NOMO-1 treated with DMSO at 0.1 percent for 48 hours (cell line): ENCODE measurements around the gene NUDT16.

Source experiments
- DNase-seq: peaks from one replicate; lab custom pipeline; 2025; ENCODE audit not compliant: unreplicated experiment; lab: John Stamatoyannopoulos, UW

NUDT16 gene

GRCh38 chr3:131381445-131382291 is at the start of gene NUDT16:
TSS of gene NUDT16 (plus strand) at chr3:131381774. CDS start at chr3:131381805, 31 bp downstream.
- peak; percentile 100 for DNase-seq

GRCh38 chr3:131338948-131339640 is 42.5 kb upstream of the NUDT16 start:
- DNase-seq = no peak

- no peak for DNase-seq
Observed at GRCh38 chr3:131341761-131342160, 39.8 kb upstream of the NUDT16 start.

GRCh38 chr3:131348911-131349310 is 32.7 kb upstream of the NUDT16 start:
- no peak for DNase-seq

- no peak for DNase-seq
Observed at GRCh38 chr3:131349454-131349853, 32.1 kb upstream of the NUDT16 start.

- DNase-seq = no peak
Observed at GRCh38 chr3:131349946-131350347, 31.6 kb upstream of the NUDT16 start.

GRCh38 chr3:131350506-131350905 is 31.1 kb upstream of the NUDT16 start:
- no peak for DNase-seq

- no peak for DNase-seq
Observed at GRCh38 chr3:131353016-131353877, 28.3 kb upstream of the NUDT16 start.

- DNase-seq = no peak
Observed at GRCh38 chr3:131353986-131354385, 27.6 kb upstream of the NUDT16 start.

GRCh38 chr3:131356006-131356595 is 25.5 kb upstream of the NUDT16 start:
- DNase-seq = no peak

GRCh38 chr3:131357275-131357674 is 24.3 kb upstream of the NUDT16 start:
- DNase-seq = no peak

- DNase-seq = no peak
Observed at GRCh38 chr3:131360191-131360755, 21.3 kb upstream of the NUDT16 start.

- peak; percentile 51 for DNase-seq
Observed at GRCh38 chr3:131361066-131361463, 20.5 kb upstream of the NUDT16 start.

- peak; percentile 100 for DNase-seq
Observed at GRCh38 chr3:131361464-131362421, 19.8 kb upstream of the NUDT16 start.

GRCh38 chr3:131363275-131363674 is 18.3 kb upstream of the NUDT16 start:
- DNase-seq = no peak

- DNase-seq = peak; percentile 85
Observed at GRCh38 chr3:131370935-131371687, 10.5 kb upstream of the NUDT16 start.

- DNase-seq = no peak
Observed at GRCh38 chr3:131371688-131372066, 9.9 kb upstream of the NUDT16 start.

- DNase-seq = no peak
Observed at GRCh38 chr3:131374741-131375140, 6.8 kb upstream of the NUDT16 start.
